D721Med (cell line): Measurements from ENCODE around the gene LHX1.

Source experiments
- DNase-seq: peaks from one replicate; pipeline ENCODE4 v3.0.0; 2011; ENCODE audit warnings: low spot score; ENCODE audit not compliant: insufficient read length
- FAIRE-seq: peaks from 2 replicates; lab custom pipeline; 2011; peaks lifted over from hg19 to GRCh38; lab: Jason Lieb, UNC
- TF ChIP-seq, protein P1 (sequence below): IDR thresholded peaks from 2 replicates; pipeline ENCODE4 v1.5.1; 2012; ENCODE audit warnings: mild to moderate bottlenecking, control low read depth; ENCODE audit not compliant: insufficient read depth; ENCODE audit errors: missing control alignments

LHX1 gene

DNA sequence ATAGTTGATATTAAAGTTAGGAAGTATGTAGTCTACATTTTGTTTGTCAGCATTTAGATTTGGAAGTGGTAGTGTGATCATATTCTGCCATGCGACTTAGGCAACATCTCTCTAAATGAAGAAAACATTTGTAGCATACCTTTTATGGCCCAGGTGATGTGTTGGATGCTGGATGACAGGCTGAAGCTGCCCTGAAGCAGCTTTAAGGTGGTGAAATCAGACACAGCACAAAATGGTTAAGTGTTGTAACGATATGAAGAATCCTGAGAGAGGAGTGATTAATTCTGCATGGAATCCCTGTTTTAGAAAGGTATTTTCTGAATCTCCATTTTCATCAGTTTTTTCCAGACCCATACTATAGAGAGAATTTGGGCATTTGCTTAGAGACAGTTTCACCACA is 39.8 kb downstream of the LHX1 start:
- TF ChIP-seq, protein P1, sequence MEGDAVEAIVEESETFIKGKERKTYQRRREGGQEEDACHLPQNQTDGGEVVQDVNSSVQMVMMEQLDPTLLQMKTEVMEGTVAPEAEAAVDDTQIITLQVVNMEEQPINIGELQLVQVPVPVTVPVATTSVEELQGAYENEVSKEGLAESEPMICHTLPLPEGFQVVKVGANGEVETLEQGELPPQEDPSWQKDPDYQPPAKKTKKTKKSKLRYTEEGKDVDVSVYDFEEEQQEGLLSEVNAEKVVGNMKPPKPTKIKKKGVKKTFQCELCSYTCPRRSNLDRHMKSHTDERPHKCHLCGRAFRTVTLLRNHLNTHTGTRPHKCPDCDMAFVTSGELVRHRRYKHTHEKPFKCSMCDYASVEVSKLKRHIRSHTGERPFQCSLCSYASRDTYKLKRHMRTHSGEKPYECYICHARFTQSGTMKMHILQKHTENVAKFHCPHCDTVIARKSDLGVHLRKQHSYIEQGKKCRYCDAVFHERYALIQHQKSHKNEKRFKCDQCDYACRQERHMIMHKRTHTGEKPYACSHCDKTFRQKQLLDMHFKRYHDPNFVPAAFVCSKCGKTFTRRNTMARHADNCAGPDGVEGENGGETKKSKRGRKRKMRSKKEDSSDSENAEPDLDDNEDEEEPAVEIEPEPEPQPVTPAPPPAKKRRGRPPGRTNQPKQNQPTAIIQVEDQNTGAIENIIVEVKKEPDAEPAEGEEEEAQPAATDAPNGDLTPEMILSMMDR = no peak
- FAIRE-seq (no peak), DNase-seq (no peak)

DNA sequence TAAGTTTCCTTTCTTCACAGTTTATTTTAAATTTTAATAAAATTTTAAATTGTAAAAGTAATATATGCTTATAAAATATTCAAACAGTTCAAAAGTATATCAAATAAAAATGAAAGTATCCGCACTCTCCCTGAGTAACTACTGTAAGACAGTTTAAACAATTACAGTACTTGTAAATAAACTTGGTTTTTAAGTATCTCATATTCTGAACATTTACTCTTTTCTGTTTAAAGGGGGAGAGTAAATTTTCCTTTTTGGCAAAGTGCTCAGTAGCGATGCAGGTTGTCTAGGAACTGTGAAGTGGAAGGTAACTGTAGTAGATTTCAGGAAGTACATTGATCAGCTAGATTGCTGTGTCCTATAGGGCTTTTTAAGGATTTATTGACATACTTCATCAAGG is 40.3 kb downstream of the LHX1 start:
- TF ChIP-seq, protein P1 = no peak
- no peak for FAIRE-seq
- DNase-seq = no peak

DNA sequence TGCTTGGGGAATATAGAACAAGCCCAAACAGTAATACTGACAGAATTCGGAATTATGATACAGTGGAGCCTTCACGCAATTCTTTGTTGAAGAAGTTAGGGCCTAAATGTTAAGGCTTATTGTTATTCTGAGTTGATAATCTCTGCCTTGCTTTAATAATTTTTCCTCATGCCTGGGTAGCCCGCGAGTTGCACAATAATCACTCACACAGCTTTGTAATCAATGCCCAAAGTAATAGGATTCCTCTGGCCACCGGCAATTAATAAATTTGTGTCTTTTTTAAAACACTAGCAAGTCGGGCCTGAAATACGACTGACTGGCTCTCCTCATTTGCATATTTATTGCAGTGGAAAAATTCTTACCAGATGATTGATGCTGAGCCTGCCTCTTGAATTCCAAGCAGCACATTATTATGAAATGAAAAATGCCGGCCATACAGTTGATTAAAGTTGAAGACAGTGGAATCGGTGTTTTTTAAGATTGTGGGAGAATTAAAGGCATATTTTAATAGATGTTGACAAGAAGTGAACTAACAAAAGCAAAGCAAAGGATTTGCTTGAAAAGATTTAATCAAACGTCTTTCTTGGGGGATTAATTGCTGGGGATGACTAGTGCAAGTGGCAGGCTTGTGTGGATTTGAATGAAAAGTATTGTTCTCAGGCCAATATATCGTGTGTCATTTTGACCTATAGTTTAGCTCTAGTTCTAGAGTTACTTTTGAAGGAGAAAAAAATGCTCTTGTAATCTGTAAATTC is 41.7 kb downstream of the LHX1 start:
- TF ChIP-seq, protein P1 = no peak
- FAIRE-seq = no peak
- no peak for DNase-seq

DNA sequence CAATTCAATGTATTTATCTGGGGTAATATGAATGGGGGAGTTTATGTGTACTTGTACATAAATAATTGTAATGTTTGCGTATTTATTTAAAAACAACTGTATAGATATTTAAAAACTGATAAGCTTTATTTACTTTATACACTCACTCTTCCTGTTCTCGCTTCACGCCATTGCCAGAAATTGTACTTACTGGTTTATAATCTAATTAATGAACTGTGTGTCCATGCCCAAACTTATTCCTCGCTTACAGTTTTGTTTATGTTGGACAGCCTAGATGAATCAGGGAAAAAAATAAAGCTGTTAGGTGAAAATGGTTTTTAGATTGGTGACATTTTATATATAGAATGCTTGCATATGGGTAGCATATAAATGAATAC is 42.3 kb downstream of the LHX1 start:
- DNase-seq (no peak), FAIRE-seq (no peak)

DNA sequence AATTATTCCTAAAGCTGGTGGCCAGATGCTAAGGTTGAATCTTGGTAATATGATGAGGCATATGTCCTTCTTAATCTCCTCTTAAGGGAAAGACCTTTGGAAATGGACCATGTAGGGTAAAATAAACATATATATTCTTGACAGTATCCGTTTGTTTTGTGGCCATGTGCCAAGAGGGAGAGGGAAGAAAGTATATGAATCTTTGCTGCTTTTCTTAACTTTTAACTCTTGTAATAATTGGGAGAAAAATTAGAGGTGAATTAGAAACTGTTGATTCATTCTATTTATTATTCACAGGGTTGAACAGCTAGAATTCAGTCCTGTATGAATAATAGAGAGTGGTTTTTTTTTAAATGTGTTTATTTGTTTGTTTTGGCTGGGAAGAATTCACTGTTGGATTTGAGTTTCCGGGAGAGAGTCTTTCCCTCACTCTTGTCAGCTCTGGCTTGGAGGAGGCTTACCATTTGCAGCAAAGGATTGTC is 43.0 kb downstream of the LHX1 start:
- DNase-seq (no peak), FAIRE-seq (no peak)
- TF ChIP-seq, protein P1 = no peak

More for the DNA sequence above, 42.3 kb downstream of the LHX1 start:
- TF ChIP-seq, protein P1 = no peak

DNA sequence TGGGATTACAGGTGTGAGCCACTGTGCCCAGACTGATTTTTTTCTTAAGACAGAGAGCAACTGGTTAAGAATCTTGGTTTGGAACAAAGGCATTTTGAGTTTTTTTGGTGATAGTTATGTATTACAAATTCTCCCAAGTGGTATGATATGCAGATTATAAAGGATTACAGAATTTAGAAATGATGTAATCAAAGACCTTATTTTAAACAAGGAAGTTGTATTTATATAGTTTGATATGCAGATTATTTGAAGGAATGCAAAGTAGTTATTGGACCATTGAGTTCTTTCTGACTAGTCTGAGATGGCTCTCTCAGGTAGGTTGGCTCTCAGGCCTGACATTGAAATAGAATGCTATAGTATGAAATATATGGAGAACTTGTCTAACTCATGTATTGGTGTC is 46.3 kb downstream of the LHX1 start:
- FAIRE-seq = no peak
- TF ChIP-seq, protein P1 = no peak
- no peak for DNase-seq

DNA sequence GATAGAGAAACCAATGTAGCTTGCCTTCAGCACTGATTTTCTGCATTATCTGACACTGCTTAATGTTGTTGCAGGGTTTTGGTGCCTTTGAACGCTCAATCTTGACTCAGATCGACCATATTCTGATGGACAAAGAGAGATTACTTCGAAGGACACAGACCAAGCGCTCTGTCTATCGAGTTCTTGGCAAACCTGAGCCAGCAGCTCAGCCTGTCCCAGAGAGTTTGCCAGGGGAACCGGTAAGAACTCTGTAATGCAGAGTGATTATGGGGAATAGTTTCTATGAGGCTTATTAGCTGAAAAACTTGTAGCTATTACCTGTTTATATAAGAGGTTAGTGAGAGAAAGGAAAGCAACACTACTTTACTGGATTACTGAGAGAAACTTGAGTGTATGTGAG is 51.9 kb downstream of the LHX1 start:
- no peak for FAIRE-seq
- DNase-seq = no peak
- TF ChIP-seq, protein P1 = no peak
